WTC11 (cell line): Measurements from ENCODE around the gene LSM3. TPM values are rescaled to one million over a fixed set of nuclear protein-coding genes. Genes with fewer than 3 reads are reported as not detected.

Source experiments
- ATAC-seq: fragments of 200-7000 bp; cut with Tn5 transposase; 2 replicates; pipeline ENCODE4 v1.10.0; 2021; ENCODE audit warnings: mild to moderate bottlenecking, moderate library complexity
- CTCF ChIA-PET: fragments of 300-600 bp; sonication (Branson Sonifier 250); formaldehyde crosslinking; loops from one replicate; lab custom pipeline; 2021; ENCODE audit warnings: antibody characterized with exemption; lab: Charles Lee
- POLR2A ChIA-PET: fragments of 350-600 bp; sonication (Branson Sonifier 250); formaldehyde crosslinking; loops from one replicate; lab custom pipeline; 2021; ENCODE audit warnings: antibody characterized with exemption; lab: Charles Lee
- DNase-seq: peaks from one replicate; pipeline ENCODE4 v3.0.0; 2021; ENCODE audit warnings: low spot score
- H3K27ac Mint-ChIP-seq: 2 replicates; pipeline ENCODE4 v1.8.0; 2021; ENCODE audit warnings: mixed read lengths
- H3K27me3 Mint-ChIP-seq: 2 replicates; pipeline ENCODE4 v1.8.0; 2021; ENCODE audit warnings: low read depth, mild to moderate bottlenecking, moderate library complexity, mixed read lengths
- H3K36me3 Mint-ChIP-seq: 2 replicates; pipeline ENCODE4 v1.8.0; 2021; ENCODE audit warnings: mixed read lengths
- H3K4me1 Mint-ChIP-seq: 2 replicates; pipeline ENCODE4 v1.8.0; 2022; ENCODE audit warnings: mixed read lengths
- H3K4me3 Mint-ChIP-seq: 2 replicates; pipeline ENCODE4 v1.8.0; 2021; ENCODE audit warnings: mild to moderate bottlenecking, moderate library complexity, mixed read lengths
- H3K9me3 Mint-ChIP-seq: 2 replicates; pipeline ENCODE4 v1.8.0; 2021; ENCODE audit warnings: mixed read lengths
- ATF1 ChIP-seq: sonication (generic); formaldehyde crosslinking; IDR thresholded peaks from 2 replicates; pipeline ENCODE4 v1.8.1; 2023; ENCODE audit warnings: mild to moderate bottlenecking, moderate library complexity, missing genetic modification reagents
- ATF2 ChIP-seq: sonication (generic); formaldehyde crosslinking; IDR thresholded peaks from 2 replicates; pipeline ENCODE4 v1.8.1; 2022; ENCODE audit warnings: low read depth, missing genetic modification reagents, borderline replicate concordance
- ATF6 ChIP-seq: sonication (generic); formaldehyde crosslinking; IDR thresholded peaks from 2 replicates; pipeline ENCODE4 v1.8.1; 2023; ENCODE audit warnings: mild to moderate bottlenecking, missing genetic modification reagents
- CDX4 ChIP-seq: fragments of 250-450 bp; sonication (Bioruptor Pico); IDR thresholded peaks from 2 replicates; pipeline ENCODE4 v1.9.0; 2021; ENCODE audit warnings: moderate library complexity, mild to moderate bottlenecking, inconsistent platforms, borderline replicate concordance
- E2F4 ChIP-seq: sonication (generic); formaldehyde crosslinking; IDR thresholded peaks from 2 replicates; pipeline ENCODE4 v1.8.1; 2022; ENCODE audit warnings: low read depth, mild to moderate bottlenecking, moderate library complexity, missing genetic modification reagents, borderline replicate concordance
- EMX1 ChIP-seq: fragments of 250-450 bp; sonication (Bioruptor Pico); IDR thresholded peaks from 2 replicates; pipeline ENCODE4 v1.8.0; 2021; ENCODE audit warnings: mild to moderate bottlenecking
- ERG ChIP-seq: fragments of 250-450 bp; sonication (Bioruptor Pico); IDR thresholded peaks from 2 replicates; pipeline ENCODE4 v1.8.0; 2021; ENCODE audit warnings: mild to moderate bottlenecking
- FOXJ3 ChIP-seq: sonication (generic); formaldehyde crosslinking; IDR thresholded peaks from 2 replicates; pipeline ENCODE4 v1.9.0; 2021; ENCODE audit warnings: missing genetic modification reagents, mild to moderate bottlenecking, borderline replicate concordance
- GRHL2 ChIP-seq: fragments of 250-450 bp; sonication (Bioruptor Pico); IDR thresholded peaks from 2 replicates; pipeline ENCODE4 v1.8.0; 2022; ENCODE audit warnings: mild to moderate bottlenecking, moderate library complexity; ENCODE audit not compliant: insufficient replicate concordance, severe bottlenecking
- HMGXB4 ChIP-seq: sonication (generic); formaldehyde crosslinking; IDR thresholded peaks from 2 replicates; pipeline ENCODE4 v1.8.1; 2023; ENCODE audit warnings: mild to moderate bottlenecking, moderate library complexity, missing genetic modification reagents
- IRF1 ChIP-seq: sonication (generic); formaldehyde crosslinking; IDR thresholded peaks from 2 replicates; pipeline ENCODE4 v1.8.0; 2023; ENCODE audit warnings: missing genetic modification reagents
- MXD4 ChIP-seq: fragments of 250-450 bp; sonication (Bioruptor Pico); IDR thresholded peaks from 2 replicates; pipeline ENCODE4 v1.8.0; 2021; ENCODE audit warnings: mild to moderate bottlenecking, moderate library complexity, borderline replicate concordance
- OVOL2 ChIP-seq: fragments of 250-450 bp; sonication (Bioruptor Pico); IDR thresholded peaks from 2 replicates; pipeline ENCODE4 v1.9.0; 2021; ENCODE audit warnings: mild to moderate bottlenecking, borderline replicate concordance
- SP1 ChIP-seq: sonication (generic); formaldehyde crosslinking; conservative IDR thresholded peaks from 2 replicates; pipeline ENCODE4 v1.8.1; 2022; ENCODE audit warnings: missing genetic modification reagents
- TEAD1 ChIP-seq: sonication (generic); formaldehyde crosslinking; IDR thresholded peaks from 2 replicates; pipeline ENCODE4 v1.8.0; 2022; ENCODE audit warnings: mild to moderate bottlenecking, missing genetic modification reagents
- ZBTB21 ChIP-seq: sonication (generic); formaldehyde crosslinking; IDR thresholded peaks from 2 replicates; pipeline ENCODE4 v1.8.1; 2023; ENCODE audit warnings: mild to moderate bottlenecking, missing genetic modification reagents, borderline replicate concordance
- ZMAT4 ChIP-seq: fragments of 250-450 bp; sonication (Bioruptor Pico); IDR thresholded peaks from 2 replicates; pipeline ENCODE4 v1.9.0; 2021; ENCODE audit warnings: mild to moderate bottlenecking
- ZNF219 ChIP-seq: sonication (generic); formaldehyde crosslinking; IDR thresholded peaks from 2 replicates; pipeline ENCODE4 v1.8.0; 2023; ENCODE audit warnings: missing genetic modification reagents, mild to moderate bottlenecking, borderline replicate concordance
- ZNF263 ChIP-seq: sonication (generic); formaldehyde crosslinking; IDR thresholded peaks from 2 replicates; pipeline ENCODE4 v1.8.1; 2022; ENCODE audit warnings: low read depth, mild to moderate bottlenecking, moderate library complexity, missing genetic modification reagents
- total RNA-seq: library from RNA; stranded (reverse); gene quantifications from 3 replicates; pipeline ENCODE4 v1.2.3, GENCODE V29; 2021

Gene LSM3
- total RNA-seq, 1 experiment from 2014 or later = 21.4 TPM

GRCh38 chr3:14213066-14213774 is 34.6 kb downstream of the LSM3 start:
- Mint-ChIP-seq H3K27ac (no peak overlapping the region), H3K4me3 (no peak overlapping the region), H3K36me3 (no peaks in the 10 kb centered on the region), H3K9me3 (peaks cover 4% of the 10 kb centered on the region; the same call in 1 of the 2 replicates), H3K27me3 (no peaks in the 10 kb centered on the region; the same call in 1 of the 2 replicates), H3K4me1 (peaks cover 16% of the 10 kb centered on the region)
- CTCF ChIA-PET = interaction anchor here (0.9 to 3.5 kb wide), 4 partner anchors 9 to 317 kb away, joined by 3 to 56 read pairs (median 3); no protein-coding TSS in a partner anchor
- POLR2A ChIA-PET = no interaction called here
- TF ChIP-seq GRHL2 (CRISPR knock-in tag) = no peak
- TF ChIP-seq SP1 (CRISPR knock-in tag) = no peak
- no peak for TF ChIP-seq IRF1 (CRISPR knock-in tag)
- TF ChIP-seq ATF1 (CRISPR knock-in tag) = no peak
- no peak for ATAC-seq
- DNase-seq = no peak

GRCh38 chr3:14214764-14215163 is 36.1 kb downstream of the LSM3 start:
- DNase-seq (no peak), ATAC-seq (no peak)
- H3K27ac Mint-ChIP-seq = no peak overlapping the region
- H3K27me3 Mint-ChIP-seq = no peaks in the 10 kb centered on the region; the same call in 1 of the 2 replicates
- POLR2A ChIA-PET = no interaction called here
- CTCF ChIA-PET = interaction anchor here (2.6 kb wide), 1 partner anchor 11 kb away, joined by 56 read pairs; no protein-coding TSS in a partner anchor
- TF ChIP-seq EMX1 (no peak), CDX4 (CRISPR knock-in tag) (no peak)
- H3K9me3 Mint-ChIP-seq = peaks cover 8% of the 10 kb centered on the region
- no peak overlapping the region for H3K4me3 Mint-ChIP-seq
- peaks cover 14% of the 10 kb centered on the region for H3K4me1 Mint-ChIP-seq
- H3K36me3 Mint-ChIP-seq = 0 out of 2 replicates have a peak, but pooled peaks cover 3% of the 10 kb centered on the region

GRCh38 chr3:14216257-14217048 is 37.8 kb downstream of the LSM3 start:
- peaks cover 25% of the 10 kb centered on the region for H3K9me3 Mint-ChIP-seq
- H3K36me3 Mint-ChIP-seq = peaks cover 11% of the 10 kb centered on the region
- POLR2A ChIA-PET = no interaction called here
- H3K4me3 Mint-ChIP-seq = peak overlapping the region; percentile 76
- peaks cover 9% of the 10 kb centered on the region for H3K4me1 Mint-ChIP-seq
- ATAC-seq = peak; percentile 99
- H3K27ac Mint-ChIP-seq = peak overlapping the region; percentile 93
- DNase-seq = peak; percentile 82
- CTCF ChIA-PET = interaction anchor here (0.6 to 2.6 kb wide), 19 partner anchors 10 to 531 kb away, joined by 3 to 56 read pairs (median 4); partner anchors contain the start of genes LSM3 and XPC
- peaks cover 4% of the 10 kb centered on the region; the same call in 1 of the 2 replicates for H3K27me3 Mint-ChIP-seq
- TF ChIP-seq OVOL2 (no peak), ATF6 (CRISPR knock-in tag) (no peak), MXD4 (CRISPR knock-in tag) (no peak), ATF2 (CRISPR knock-in tag) (no peak), HMGXB4 (CRISPR knock-in tag) (0 out of 2 replicates have a peak, but pooled peaks have one; percentile 32), ZNF219 (no peak), ZBTB21 (no peak), ZNF263 (CRISPR knock-in tag) (no peak), E2F4 (CRISPR knock-in tag) (no peak), ZMAT4 (CRISPR knock-in tag) (no peak), ERG (no peak), TEAD1 (CRISPR knock-in tag) (no peak), FOXJ3 (CRISPR knock-in tag) (no peak)
